Measurements from ENCODE around the gene NEU2. TPM values are rescaled to one million over a fixed set of nuclear protein-coding genes. Genes with fewer than 3 reads are reported as not detected.

NEU2 gene
- total and polyA plus RNA-seq, 10 of the 15 experiments (the other 5 are each of a cell fraction or from before 2014, with no cell fraction given), result not detected

- Histone ChIP-seq H3K79me2 (ENCODE audit: control insufficient read depth, insufficient read depth, low read length) (peaks cover 73% of the 10 kb centered on the region), H3K9ac (ENCODE audit: control insufficient read depth, insufficient read depth, low read length) (peak overlapping the region; percentile 90), H3K4me3 (peak overlapping the region; percentile 50), H3K27ac (ENCODE audit: control insufficient read depth, insufficient read depth) (peak overlapping the region; percentile 100), H3K27me3 (replicated peaks in 1 of 2; ENCODE audit: control insufficient read depth in 2 of 2, insufficient read depth in 2 of 2, low read length in 1 of 2) (no peaks in the 10 kb centered on the region), H4K20me1 (ENCODE audit: control insufficient read depth, insufficient read depth) (no peaks in the 10 kb centered on the region), H3K4me2 (ENCODE audit: control insufficient read depth, insufficient read depth) (peak overlapping the region; percentile 95), H3K36me3 (ENCODE audit: control insufficient read depth in 2 of 2, insufficient read depth in 2 of 2, low read length in 1 of 2) (peaks cover 15 to 27% of the 10 kb centered on the region in 2 experiments), H3K9me3 (replicated peaks; ENCODE audit: control insufficient read depth, insufficient read depth, low read length) (no peaks in the 10 kb centered on the region), H2AFZ (ENCODE audit: control insufficient read depth, low read depth, low read length) (no peak overlapping the region), H3K4me1 (ENCODE audit: control insufficient read depth, insufficient read depth, low read length) (peaks cover 90% of the 10 kb centered on the region)
- ChIA-PET POLR2A (interaction anchor here (0.6 to 11.9 kb wide), 10 partner anchors 11 to 340 kb away, joined by 3 to 271 read pairs (median 14); partner anchors contain the start of gene INPP5D), SMC1A (ENCODE audit: uncharacterized antibody, unreplicated experiment) (interaction anchor here (0.8 to 17.9 kb wide), 15 partner anchors 9 to 172 kb away, joined by 3 to 351 read pairs (median 6); partner anchors contain the start of gene INPP5D), CTCF (interaction anchor here (0.9 to 5.8 kb wide), 12 partner anchors 8 to 171 kb away, joined by 3 to 68 read pairs (median 6); partner anchors contain the start of gene INPP5D), RAD21 (ENCODE audit: unreplicated experiment) (interaction anchor here (1.0 to 15.1 kb wide), 13 partner anchors 11 to 170 kb away, joined by 3 to 361 read pairs (median 9); partner anchors contain the start of gene INPP5D)
- TSS peak; percentile 80 for BruUV-seq (replicated peaks)
- WGBS (ENCODE audit: insufficient coverage, insufficient replicate concordance, low lambda C conversion rate, missing lambda C conversion rate), result under 1% methylated on average over 13 of the region's 13 CpGs
- DNase-seq (ENCODE audit: low read depth, low spot score) (no peak), ATAC-seq (peak; percentile 10), FAIRE-seq (no peak)
- intact Hi-C loops (cut with micrococcal nuclease; ENCODE audit: unreplicated experiment) (loop anchor here (1.0 to 5.0 kb wide), 5 partner anchors 19 to 171 kb away; partner anchors contain the start of gene ATG16L1), in situ Hi-C loops (cut with MboI) (no loop called here)
- 0 out of 2 replicates have a peak, but pooled peaks have one; percentile 23 for TF ChIP-seq ZNF207 (IDR thresholded peaks at IDR 0.05; ENCODE audit: borderline replicate concordance)
- TF ChIP-seq TAF1 (IDR thresholded peaks at IDR 0.05; ENCODE audit: borderline replicate concordance, low read depth, low read length), result 0 out of 2 replicates have a peak, but pooled peaks have one; percentile 2
- no peak for TF ChIP-seq PBX3 (IDR thresholded peaks at IDR 0.05; ENCODE audit: insufficient replicate concordance, low read depth, low read length)
- TF ChIP-seq, protein P1, sequence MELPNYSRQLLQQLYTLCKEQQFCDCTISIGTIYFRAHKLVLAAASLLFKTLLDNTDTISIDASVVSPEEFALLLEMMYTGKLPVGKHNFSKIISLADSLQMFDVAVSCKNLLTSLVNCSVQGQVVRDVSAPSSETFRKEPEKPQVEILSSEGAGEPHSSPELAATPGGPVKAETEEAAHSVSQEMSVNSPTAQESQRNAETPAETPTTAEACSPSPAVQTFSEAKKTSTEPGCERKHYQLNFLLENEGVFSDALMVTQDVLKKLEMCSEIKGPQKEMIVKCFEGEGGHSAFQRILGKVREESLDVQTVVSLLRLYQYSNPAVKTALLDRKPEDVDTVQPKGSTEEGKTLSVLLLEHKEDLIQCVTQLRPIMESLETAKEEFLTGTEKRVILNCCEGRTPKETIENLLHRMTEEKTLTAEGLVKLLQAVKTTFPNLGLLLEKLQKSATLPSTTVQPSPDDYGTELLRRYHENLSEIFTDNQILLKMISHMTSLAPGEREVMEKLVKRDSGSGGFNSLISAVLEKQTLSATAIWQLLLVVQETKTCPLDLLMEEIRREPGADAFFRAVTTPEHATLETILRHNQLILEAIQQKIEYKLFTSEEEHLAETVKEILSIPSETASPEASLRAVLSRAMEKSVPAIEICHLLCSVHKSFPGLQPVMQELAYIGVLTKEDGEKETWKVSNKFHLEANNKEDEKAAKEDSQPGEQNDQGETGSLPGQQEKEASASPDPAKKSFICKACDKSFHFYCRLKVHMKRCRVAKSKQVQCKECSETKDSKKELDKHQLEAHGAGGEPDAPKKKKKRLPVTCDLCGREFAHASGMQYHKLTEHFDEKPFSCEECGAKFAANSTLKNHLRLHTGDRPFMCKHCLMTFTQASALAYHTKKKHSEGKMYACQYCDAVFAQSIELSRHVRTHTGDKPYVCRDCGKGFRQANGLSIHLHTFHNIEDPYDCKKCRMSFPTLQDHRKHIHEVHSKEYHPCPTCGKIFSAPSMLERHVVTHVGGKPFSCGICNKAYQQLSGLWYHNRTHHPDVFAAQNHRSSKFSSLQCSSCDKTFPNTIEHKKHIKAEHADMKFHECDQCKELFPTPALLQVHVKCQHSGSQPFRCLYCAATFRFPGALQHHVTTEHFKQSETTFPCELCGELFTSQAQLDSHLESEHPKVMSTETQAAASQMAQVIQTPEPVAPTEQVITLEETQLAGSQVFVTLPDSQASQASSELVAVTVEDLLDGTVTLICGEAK (IDR thresholded peaks at IDR 0.05; ENCODE audit: borderline replicate concordance), result no peak
- TF ChIP-seq NR2C1 (IDR thresholded peaks at IDR 0.05), result peak; percentile 39; the same call in 1 of the 2 replicates
- TF ChIP-seq SMARCA5 (IDR thresholded peaks at IDR 0.05), result 0 out of 2 replicates have a peak, but pooled peaks have one; percentile 13
- TF ChIP-seq, protein P2, sequence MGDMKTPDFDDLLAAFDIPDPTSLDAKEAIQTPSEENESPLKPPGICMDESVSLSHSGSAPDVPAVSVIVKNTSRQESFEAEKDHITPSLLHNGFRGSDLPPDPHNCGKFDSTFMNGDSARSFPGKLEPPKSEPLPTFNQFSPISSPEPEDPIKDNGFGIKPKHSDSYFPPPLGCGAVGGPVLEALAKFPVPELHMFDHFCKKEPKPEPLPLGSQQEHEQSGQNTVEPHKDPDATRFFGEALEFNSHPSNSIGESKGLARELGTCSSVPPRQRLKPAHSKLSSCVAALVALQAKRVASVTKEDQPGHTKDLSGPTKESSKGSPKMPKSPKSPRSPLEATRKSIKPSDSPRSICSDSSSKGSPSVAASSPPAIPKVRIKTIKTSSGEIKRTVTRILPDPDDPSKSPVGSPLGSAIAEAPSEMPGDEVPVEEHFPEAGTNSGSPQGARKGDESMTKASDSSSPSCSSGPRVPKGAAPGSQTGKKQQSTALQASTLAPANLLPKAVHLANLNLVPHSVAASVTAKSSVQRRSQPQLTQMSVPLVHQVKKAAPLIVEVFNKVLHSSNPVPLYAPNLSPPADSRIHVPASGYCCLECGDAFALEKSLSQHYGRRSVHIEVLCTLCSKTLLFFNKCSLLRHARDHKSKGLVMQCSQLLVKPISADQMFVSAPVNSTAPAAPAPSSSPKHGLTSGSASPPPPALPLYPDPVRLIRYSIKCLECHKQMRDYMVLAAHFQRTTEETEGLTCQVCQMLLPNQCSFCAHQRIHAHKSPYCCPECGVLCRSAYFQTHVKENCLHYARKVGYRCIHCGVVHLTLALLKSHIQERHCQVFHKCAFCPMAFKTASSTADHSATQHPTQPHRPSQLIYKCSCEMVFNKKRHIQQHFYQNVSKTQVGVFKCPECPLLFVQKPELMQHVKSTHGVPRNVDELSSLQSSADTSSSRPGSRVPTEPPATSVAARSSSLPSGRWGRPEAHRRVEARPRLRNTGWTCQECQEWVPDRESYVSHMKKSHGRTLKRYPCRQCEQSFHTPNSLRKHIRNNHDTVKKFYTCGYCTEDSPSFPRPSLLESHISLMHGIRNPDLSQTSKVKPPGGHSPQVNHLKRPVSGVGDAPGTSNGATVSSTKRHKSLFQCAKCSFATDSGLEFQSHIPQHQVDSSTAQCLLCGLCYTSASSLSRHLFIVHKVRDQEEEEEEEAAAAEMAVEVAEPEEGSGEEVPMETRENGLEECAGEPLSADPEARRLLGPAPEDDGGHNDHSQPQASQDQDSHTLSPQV (IDR thresholded peaks at IDR 0.05), result 0 out of 2 replicates have a peak, but pooled peaks have one; percentile 35
- peak; percentile 84; the same call in 1 of the 2 replicates for TF ChIP-seq HDGF (IDR thresholded peaks at IDR 0.05)
- no peak for TF ChIP-seq NFIC (IDR thresholded peaks at IDR 0.05; ENCODE audit: low read depth, low read length)
- 0 out of 2 replicates have a peak, but pooled peaks have one; percentile 11 for TF ChIP-seq HCFC1 (IDR thresholded peaks at IDR 0.05; ENCODE audit: low read length)
- TF ChIP-seq CHD4 (IDR thresholded peaks at IDR 0.05), result no peak
- TF ChIP-seq CHD2 (IDR thresholded peaks at IDR 0.05; ENCODE audit: borderline replicate concordance, low read depth, low read length), result peak; percentile 10; the same call in 1 of the 2 replicates
- peak; percentile 71 for TF ChIP-seq POLR2A (IDR thresholded peaks at IDR 0.05; ENCODE audit: low read depth, low read length)
Observed at GRCh38 chr2:233081731-233082221, 49.3 kb downstream of the NEU2 start.
